ENCODE data around the gene B4GALT1. TPM values are rescaled to one million over a fixed set of nuclear protein-coding genes. Genes with fewer than 3 reads are reported as not detected.

B4GALT1 gene
- total and polyA plus RNA-seq, 4 donors, result 27.2 to 130 (median 86.2) TPM

DNA sequence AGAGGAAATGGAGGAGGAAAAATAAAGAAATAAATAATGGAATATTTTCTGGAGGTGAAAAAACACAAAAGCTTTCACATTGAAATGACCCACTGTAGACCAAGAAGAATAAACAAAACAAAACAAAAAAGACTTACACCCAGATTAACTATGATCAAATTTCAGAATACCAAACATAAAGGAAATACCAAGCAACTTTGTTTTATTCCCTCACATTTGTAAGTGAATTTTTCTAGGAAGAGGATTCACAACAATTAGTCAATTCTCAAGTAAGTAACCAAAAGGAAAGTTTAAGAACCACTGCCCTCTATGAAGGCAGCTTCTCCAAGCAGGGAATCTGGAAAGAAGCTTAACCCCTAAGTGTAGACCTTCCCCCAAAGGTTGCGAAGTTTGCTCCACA, 29.6 kb upstream of the B4GALT1 start:
- no peaks in the 10 kb centered on the region for H3K36me3 ChIP-seq (ENCODE audit: control insufficient read depth in 4 of 4, insufficient read depth in 4 of 4, low read length in 4 of 4)
- no peak overlapping the region for H3K27ac ChIP-seq (ENCODE audit: low read depth in 1 of 2, low read length in 1 of 2)
- H3K9ac ChIP-seq (ENCODE audit: insufficient read depth in 1 of 2, low read length in 2 of 2), result no peak overlapping the region
- H3K4me3 ChIP-seq, result no peak overlapping the region
- peaks cover 0 to 12% (median 0%) of the 10 kb centered on the region in 5 donors for H3K4me1 ChIP-seq (ENCODE audit: control insufficient read depth in 5 of 5, insufficient read depth in 5 of 5, low read length in 5 of 5)
- TF ChIP-seq CTCF (IDR thresholded peaks at IDR 0.05; ENCODE audit: control extremely low read depth, extremely low read depth), result no peak
- WGBS, 2 donors, result 96 to 97% methylated on average over 1 of the region's 1 CpG
- DNase-seq, result no peak
- ATAC-seq (ENCODE audit: insufficient read depth, low FRiP score), result no peak
- no peaks in the 10 kb centered on the region for H3K27me3 ChIP-seq (ENCODE audit: control insufficient read depth in 3 of 3, insufficient read depth in 3 of 3, low read length in 2 of 3)
- no peaks in the 10 kb centered on the region for H3K9me3 ChIP-seq (ENCODE audit: control insufficient read depth in 4 of 4, insufficient read depth in 3 of 4, low read length in 3 of 4)

DNA sequence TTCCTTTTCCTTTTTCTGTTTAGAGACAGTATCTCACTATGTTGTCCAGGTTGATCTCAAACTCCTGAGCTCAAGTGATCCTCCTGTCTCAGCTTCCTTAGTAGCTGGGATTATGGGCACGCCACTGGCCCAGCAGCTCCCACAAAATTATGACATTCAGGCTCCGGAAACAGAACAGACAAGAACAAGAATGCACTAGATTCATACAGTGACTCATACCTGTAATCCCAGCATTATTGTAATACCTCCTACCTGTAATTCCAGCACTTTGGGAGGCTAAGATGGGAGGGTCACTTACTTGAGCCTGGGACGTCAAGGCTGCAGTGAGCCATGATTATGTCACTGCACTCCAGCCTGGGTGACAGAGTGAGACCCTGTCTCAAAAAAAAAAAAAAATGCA, 26.7 kb upstream of the B4GALT1 start:
- H3K9me3 ChIP-seq (ENCODE audit: control insufficient read depth in 4 of 4, insufficient read depth in 3 of 4, low read length in 3 of 4), result no peaks in the 10 kb centered on the region
- H3K4me1 ChIP-seq (ENCODE audit: control insufficient read depth in 5 of 5, insufficient read depth in 5 of 5, low read length in 5 of 5), result peaks cover 0 to 12% (median 0%) of the 10 kb centered on the region in 5 donors
- H3K9ac ChIP-seq (ENCODE audit: insufficient read depth in 1 of 2, low read length in 2 of 2), result no peak overlapping the region
- no peak overlapping the region for H3K27ac ChIP-seq (ENCODE audit: low read depth in 1 of 2, low read length in 1 of 2)
- TF ChIP-seq CTCF (IDR thresholded peaks at IDR 0.05; ENCODE audit: control extremely low read depth, extremely low read depth), result no peak
- no peaks in the 10 kb centered on the region for H3K36me3 ChIP-seq (ENCODE audit: control insufficient read depth in 4 of 4, insufficient read depth in 4 of 4, low read length in 4 of 4)
- H3K4me3 ChIP-seq, result no peak overlapping the region
- WGBS, 2 donors, result 60 to 80% methylated on average over 3 of the region's 3 CpGs
- H3K27me3 ChIP-seq (ENCODE audit: control insufficient read depth in 3 of 3, insufficient read depth in 3 of 3, low read length in 2 of 3), result no peaks in the 10 kb centered on the region
- DNase-seq, result no peak
- ATAC-seq (ENCODE audit: insufficient read depth, low FRiP score), result no peak

- no peak overlapping the region for H3K27ac ChIP-seq (ENCODE audit: low read depth in 1 of 2, low read length in 1 of 2)
- H3K4me3 ChIP-seq, result no peak overlapping the region
- no peak overlapping the region for H3K9ac ChIP-seq (ENCODE audit: insufficient read depth in 1 of 2, low read length in 2 of 2)
- ATAC-seq (ENCODE audit: insufficient read depth, low FRiP score) (no peak), DNase-seq (no peak)
- peaks cover 0 to 8% (median under 1%) of the 10 kb centered on the region in 5 donors for H3K4me1 ChIP-seq (ENCODE audit: control insufficient read depth in 5 of 5, insufficient read depth in 5 of 5, low read length in 5 of 5)
- 89 to 94% methylated on average over 3 of the region's 3 CpGs for WGBS, 2 donors
- no peaks in the 10 kb centered on the region for H3K9me3 ChIP-seq (ENCODE audit: control insufficient read depth in 4 of 4, insufficient read depth in 3 of 4, low read length in 3 of 4)
- no peaks in the 10 kb centered on the region for H3K36me3 ChIP-seq (ENCODE audit: control insufficient read depth in 4 of 4, insufficient read depth in 4 of 4, low read length in 4 of 4)
- H3K27me3 ChIP-seq (ENCODE audit: control insufficient read depth in 3 of 3, insufficient read depth in 3 of 3, low read length in 2 of 3), result no peaks in the 10 kb centered on the region
- TF ChIP-seq CTCF (IDR thresholded peaks at IDR 0.05; ENCODE audit: control extremely low read depth, extremely low read depth), result no peak
These were observed 25.5 kb upstream of the B4GALT1 start for GRCh38 chr9:33192493-33193255.
